NCI-H226 (cell line): ENCODE measurements around the gene GBP6.
"Not testable (repeated sequence)": the region's sequence is repeated elsewhere in the genome, so short reads cannot be mapped to it uniquely, and the experiment has no call there.

ENCODE experiments used
- DNase-seq: peaks from one replicate; pipeline ENCODE4 v3.0.0-alpha.2; 2015

Gene GBP6

GRCh38 chr1:89363638-89364536 lies at the start of gene GBP6:
TSS of gene GBP6 (plus strand) at chr1:89364059. CDS start at chr1:89368552, 4,493 bp downstream.
- no peak for DNase-seq

GRCh38 chr1:89322402-89322801 lies 41.5 kb upstream of the GBP6 start:
- no peak for DNase-seq

- no peak for DNase-seq
Measured at GRCh38 chr1:89331890-89332289, 32.0 kb upstream of the GBP6 start.

- no peak for DNase-seq
Measured at GRCh38 chr1:89332461-89332860, 31.4 kb upstream of the GBP6 start.

- no peak for DNase-seq
Measured at GRCh38 chr1:89335486-89335885, 28.4 kb upstream of the GBP6 start.

- DNase-seq, result no peak
Measured at GRCh38 chr1:89337903-89338302, 26.0 kb upstream of the GBP6 start.

GRCh38 chr1:89339039-89339438 lies 24.8 kb upstream of the GBP6 start:
- no peak for DNase-seq

- not testable (repeated sequence) for DNase-seq
Measured at GRCh38 chr1:89345479-89345878, 18.4 kb upstream of the GBP6 start.

- peak; percentile 23 for DNase-seq
Measured at GRCh38 chr1:89347296-89347695, 16.6 kb upstream of the GBP6 start.

- no peak for DNase-seq
Measured at GRCh38 chr1:89350298-89350697, 13.6 kb upstream of the GBP6 start.

GRCh38 chr1:89351597-89352311 lies 12.1 kb upstream of the GBP6 start:
- DNase-seq, result no peak

GRCh38 chr1:89352421-89352820 lies 11.4 kb upstream of the GBP6 start:
- no peak for DNase-seq

- DNase-seq, result no peak
Measured at GRCh38 chr1:89354205-89354604, 9.7 kb upstream of the GBP6 start.

GRCh38 chr1:89355056-89355455 lies 8.8 kb upstream of the GBP6 start:
- no peak for DNase-seq

- DNase-seq, result peak; percentile 51
Measured at GRCh38 chr1:89356658-89357400, 7.0 kb upstream of the GBP6 start.

GRCh38 chr1:89358287-89358893 lies 5.5 kb upstream of the GBP6 start:
- peak; percentile 61 for DNase-seq

- no peak for DNase-seq
Measured at GRCh38 chr1:89360716-89361115, 3.1 kb upstream of the GBP6 start.

GRCh38 chr1:89361681-89362080 lies 2.2 kb upstream of the GBP6 start:
- DNase-seq, result no peak

- no peak for DNase-seq
Measured at GRCh38 chr1:89363196-89363595, 663 bp upstream of the GBP6 start.

GRCh38 chr1:89364954-89365550 lies 1.2 kb downstream of the GBP6 start:
- DNase-seq, result no peak

- no peak for DNase-seq
Measured at GRCh38 chr1:89367221-89367620, 3.4 kb downstream of the GBP6 start.

GRCh38 chr1:89369331-89369730 lies 5.5 kb downstream of the GBP6 start:
- DNase-seq, result no peak

- not testable (repeated sequence) for DNase-seq
Measured at GRCh38 chr1:89373810-89374209, 10.0 kb downstream of the GBP6 start.
